EH (cell line): Measurements from ENCODE around the gene IPMK.
A peak's percentile ranks its signal among the peaks of the same experiment; 100 is the strongest.
"Not testable (repeated sequence)": the region's sequence is repeated elsewhere in the genome, so short reads cannot be mapped to it uniquely, and the experiment has no call there.

Experiments used
- DNase-seq: peaks from one replicate; pipeline ENCODE4 v3.0.0-alpha.2; 2015; ENCODE audit warnings: low read depth

IPMK gene

DNA sequence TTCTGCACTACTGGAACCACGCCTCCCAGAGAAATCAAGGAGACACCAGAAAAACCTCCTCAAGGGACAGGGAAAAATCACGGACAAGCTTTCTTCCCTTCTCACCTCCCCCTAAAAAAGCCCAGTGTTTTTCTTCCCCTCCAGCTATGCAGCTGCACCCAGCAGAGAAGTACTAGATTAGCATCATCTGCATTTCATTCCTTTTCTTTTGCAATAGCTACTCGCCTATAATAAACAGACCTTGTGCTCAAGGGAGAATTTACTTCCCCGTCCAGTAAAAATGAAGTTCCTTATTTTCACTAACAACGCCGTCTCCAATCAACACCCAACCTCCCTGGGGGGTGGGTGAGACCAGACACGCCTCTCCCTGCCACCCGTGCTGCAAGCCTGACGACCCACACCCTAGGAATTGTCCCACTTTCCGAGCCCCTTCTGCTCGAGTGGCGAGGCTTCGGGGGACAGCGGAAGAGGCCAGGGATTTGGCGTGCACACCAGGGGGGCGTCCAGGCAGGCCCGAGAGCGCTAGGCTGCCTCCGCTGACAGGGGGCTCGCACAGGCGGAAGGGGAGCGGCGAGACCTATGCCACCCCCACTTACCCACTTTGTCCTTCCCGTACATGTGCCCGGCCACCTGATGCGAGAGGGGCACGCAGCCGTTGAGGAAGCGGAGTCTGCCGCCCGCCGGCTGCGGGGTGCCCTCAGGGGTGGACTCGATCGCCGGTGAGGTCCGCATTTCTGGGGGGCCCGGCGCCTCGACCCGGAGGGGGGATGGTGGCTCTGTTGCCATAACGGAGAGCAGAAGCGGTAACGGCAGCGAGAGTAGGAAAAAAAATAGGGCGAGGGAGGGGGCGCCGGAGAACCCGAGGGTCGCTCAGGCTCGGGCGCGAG lies 625 bp downstream of the IPMK start:
- peak; percentile 78 for DNase-seq

DNA sequence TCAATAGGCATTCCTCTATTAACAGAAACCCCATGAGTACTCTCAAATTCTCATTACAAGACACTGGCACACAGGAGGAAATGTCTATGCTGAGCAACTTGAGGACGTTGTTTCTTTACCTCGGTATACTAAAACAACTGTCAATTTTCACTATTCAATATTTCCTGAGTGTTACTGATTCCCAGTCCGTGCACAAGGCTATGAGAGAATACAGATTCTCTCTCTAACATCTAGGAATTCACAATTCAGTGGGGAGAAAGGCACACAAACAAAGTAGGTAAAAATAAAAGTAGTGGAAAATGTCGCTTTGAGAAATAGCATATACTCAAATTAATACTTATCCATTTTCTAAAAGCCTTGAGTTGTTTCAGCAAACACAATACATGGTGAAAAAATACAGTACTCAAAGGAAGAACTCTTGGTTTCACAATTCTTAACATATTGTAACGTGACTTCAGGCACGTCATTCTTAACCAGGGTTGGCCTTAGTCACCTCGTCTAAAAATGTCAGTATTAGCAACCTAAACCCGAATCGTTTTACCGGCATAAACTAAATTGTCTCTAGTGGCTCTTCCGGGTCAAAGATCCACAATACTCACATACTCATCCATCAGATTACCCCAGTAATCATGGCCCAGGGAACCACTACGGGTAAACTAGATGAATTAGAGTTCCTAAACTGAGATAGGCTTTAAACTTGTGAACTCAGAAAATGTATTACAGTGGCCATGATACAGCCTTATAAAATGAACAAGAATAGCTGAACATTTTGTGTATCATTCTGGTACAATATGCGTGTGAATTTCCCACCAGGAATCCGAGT lies 1.5 kb downstream of the IPMK start:
- DNase-seq: peak; percentile 74

DNA sequence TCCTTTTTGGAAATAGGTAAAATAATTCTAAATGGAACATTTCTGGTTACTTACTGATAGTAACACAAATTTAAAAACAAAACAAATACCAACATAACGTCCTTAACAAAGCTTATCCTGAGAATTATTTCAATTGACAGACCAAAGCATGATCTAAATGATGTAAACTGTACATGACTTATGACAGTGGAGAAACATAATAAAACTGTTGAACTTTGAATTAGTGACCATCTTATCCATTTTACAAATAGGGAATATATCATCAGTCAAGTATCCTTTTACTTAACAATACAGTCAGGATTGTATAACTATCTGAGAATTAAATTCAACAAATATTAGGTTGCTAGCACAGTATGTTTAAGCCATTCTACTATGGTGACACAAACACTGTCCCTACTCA lies 2.4 kb downstream of the IPMK start:
- no peak for DNase-seq

DNA sequence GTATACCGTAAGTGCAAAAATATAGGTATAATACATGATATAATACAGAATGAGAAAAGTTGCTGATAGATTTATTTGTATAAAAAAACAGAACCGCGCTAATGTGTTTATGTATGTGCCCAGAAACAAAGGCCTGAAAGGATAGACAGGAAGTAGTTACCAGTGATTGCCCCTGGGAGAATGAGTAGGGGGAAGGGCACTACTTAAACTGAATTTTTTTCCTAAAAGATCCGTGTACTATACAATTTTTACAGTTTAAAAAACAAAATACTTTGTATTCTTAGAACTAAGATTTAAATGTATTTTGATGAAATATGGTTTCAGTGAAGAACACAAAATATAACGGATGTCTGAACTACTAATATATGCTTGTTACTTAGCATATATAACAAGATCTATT lies 2.9 kb downstream of the IPMK start:
- no peak for DNase-seq

DNA sequence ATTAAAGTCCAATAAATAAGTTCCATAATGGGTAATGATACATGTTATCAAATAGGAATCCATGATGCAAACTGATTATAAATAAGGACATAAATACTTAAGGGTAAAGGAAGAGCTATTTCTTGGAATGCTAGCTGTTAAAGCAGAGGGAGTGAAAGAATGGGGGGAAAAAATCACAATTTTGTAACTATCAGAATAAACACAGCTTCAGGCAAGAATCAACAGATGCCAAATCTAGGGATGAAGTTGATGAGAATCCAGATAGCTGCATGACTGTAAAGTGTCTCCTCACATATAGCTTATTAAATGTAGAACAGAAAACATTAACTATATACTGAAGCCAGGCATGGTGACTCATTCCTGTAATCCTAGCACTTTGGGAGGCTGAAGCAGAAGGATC lies 4.9 kb downstream of the IPMK start:
- DNase-seq: peak; percentile 47

DNA sequence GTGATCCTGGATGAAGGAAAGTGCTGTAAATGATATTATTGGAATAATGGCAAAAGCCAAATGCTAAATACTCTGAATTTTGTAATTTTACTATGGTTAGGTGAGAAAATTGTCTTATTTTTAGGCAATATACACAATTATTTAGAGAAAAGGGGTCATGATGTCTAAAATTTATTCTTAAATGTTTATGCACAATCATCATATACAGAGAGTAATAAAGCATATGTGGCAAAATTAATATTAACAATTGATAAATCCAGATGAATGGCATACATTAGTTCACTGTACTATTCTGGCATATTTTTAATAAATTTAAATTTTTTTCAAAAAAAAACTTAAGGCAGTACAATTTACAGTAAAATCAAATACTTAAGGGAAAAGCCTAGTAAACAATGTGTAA lies 7.4 kb downstream of the IPMK start:
- DNase-seq: no peak

DNA sequence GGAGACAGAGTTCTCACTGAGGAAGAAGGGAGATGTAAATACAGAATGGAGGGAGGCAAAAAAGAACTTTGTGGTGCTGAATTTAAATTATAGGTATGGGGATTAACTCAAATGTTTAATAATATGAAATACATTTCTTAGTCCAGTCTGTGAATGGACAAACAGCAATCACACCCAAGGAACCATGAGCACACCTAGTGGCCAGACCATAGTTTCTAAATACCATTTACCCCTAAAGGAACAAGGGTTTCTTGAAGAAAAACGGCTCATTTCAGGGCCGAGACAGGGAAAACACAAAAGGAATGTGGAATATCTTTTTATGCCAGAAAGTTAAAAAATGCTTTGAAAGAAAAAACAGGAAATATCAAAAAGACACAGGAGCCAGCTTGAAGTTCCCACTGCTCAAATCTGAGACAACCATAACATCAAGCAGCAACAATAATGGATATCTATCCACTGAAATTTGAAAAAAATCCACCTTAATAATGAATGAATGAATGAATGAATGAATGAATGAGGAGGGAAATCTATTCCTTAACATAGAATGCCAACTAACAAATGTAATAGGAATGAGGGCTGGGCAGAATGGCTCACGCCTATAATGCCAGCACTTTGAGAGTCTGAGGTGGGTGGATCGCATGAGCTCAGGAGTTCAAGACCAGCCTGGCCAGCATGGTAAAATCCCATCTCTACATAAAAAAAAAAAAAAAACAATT lies 8.6 kb downstream of the IPMK start:
- DNase-seq: no peak

DNA sequence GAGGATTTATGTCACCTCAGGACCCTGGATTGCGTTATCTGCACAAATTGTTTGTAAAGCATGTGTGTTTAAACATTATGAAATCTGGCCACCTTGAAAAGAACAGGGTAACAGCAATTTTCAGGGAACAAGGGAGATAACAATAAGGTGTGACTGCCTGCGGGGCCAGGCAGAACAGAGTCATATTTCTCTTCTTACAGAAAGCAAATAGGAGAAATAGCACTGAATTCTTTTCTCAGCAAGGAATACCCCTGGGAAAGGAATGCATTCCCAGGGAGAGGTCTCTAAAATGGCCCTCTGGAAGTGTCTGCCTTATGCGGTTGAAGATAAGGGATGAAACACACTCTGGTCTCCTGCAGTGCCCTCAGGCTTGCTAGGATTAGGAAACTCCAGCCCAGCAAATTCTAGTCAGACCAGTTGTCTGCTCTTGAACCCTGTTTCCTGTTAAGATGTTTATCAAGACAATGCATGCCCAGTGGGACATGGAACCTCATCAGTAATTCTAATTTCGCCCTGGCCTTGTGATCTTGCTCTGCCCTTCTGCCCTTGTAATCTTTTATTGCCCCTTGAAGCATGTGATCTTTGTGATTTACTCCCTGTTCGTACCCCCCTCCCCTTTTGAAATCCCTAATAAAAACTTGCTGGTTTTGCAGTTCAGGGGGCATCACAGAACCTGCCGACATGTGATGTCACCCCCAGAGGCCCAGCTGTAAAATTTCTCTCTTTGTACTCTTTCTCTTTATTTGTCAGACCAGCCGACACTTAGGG lies 11.5 kb downstream of the IPMK start:
- DNase-seq: not testable (repeated sequence)

DNA sequence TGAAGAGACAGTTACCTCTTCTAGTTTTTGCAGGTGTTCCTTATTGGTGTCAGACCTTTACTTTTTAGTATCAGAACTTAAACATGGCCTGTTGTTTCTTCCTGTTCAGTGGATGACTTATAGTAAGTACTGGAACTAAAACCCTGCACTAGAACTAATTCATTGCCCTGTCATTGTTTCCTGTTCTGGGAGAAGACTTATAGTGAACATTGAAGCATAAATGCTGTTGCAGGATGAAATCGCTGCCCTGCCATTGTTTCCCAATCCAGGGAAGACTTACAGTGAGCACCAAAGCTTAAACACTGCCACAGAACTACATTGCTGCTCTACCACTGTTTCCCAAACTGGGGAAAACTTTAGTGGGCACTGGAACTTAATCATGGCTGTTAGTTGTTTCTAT lies 13.1 kb downstream of the IPMK start:
- DNase-seq: no peak

DNA sequence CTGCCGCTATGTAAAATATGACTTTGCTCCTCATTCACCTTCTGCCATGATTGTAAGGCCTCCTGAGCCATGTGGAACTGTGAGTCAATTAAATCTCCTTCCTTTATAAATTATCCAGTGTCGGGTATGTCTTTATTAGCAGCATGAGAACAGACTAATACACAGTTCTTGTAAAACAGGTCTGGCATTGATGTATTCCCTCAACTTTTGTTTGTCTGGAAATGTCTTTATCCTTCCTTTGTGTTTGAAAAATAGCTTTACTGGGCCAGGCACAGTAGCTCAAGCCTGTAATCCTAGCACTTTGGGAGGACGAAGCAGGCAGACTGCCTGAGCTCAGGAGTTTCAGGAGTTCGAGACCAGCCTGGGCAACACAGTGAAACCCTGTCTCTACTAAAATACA lies 14.5 kb downstream of the IPMK start:
- no peak for DNase-seq

DNA sequence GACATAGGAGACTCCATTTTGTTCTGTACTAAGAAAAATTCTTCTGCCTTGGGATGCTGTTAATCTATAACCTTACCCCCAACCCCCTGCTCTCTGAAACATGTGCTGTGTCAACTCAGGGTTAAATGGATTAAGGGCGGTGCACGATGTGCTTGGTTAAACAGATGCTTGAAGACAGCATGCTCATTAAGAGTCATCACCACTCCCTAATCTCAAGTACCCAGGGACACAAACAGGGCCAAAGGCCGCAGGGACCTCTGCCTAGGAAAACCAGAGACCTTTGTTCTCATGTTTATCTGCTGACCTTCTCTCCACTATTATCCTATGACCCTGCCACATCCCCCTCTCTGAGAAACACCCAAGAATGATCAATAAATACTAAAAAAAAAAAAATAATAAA lies 23.0 kb downstream of the IPMK start:
- not testable (repeated sequence) for DNase-seq

DNA sequence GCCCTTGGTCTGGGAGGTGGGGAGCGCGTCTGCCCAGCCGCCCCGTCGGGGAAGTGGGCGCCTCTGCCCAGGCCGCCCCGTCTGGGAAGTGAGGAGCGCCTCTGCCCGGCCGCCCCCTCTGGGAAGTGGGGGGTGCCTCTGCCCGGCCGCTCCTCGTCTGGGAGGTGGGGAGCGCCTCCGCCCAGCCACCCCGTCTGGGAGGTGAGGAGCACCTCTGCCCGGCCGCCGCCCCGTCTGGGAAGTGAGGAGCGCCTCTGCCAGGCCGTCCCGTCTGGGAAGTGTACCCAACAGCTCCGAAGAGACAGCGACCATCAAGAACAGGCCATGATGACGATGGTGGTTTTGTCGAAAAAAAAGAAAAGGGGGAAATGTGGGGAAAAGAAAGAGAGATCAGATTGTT lies 23.5 kb downstream of the IPMK start:
- not testable (repeated sequence) for DNase-seq

DNA sequence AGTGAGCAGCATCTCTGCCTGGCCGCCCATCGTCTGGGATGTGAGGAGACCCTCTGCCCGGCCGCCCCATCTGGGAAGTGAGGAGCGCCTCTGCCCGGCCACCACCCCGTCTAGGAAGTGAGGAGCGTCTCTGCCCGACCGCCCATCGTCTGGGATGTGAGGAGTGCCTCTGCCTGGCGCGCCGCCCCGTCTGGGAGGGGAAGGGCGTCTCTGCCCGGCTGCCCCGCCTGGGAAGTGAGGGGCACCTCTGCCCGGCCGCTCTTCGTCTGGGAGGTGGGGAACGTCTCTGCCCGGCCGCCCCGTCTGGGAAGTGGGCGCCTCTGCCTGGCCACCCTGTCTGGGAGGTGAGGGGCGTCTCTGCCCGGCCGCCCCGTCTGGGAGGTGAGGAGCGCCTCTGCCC lies 23.9 kb downstream of the IPMK start:
- not testable (repeated sequence) for DNase-seq

DNA sequence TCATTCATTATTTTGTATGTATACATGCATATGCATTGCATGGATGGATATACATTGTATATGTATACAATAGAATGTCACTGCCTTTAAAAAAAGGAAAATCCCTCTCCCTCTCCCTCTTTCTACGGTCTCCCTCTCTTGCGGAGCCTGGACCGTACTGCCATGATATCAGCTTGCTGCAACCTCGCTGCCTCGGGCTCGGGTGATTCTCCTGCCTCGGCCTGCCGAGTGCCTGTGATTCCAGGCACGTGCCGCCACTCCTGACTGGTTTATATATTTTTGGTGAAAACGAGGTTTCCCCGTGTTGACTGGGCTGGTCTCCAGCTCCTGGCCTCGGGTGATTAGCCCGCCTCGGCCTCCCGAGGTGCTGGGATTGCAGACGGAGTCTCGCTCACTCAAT lies 24.4 kb downstream of the IPMK start:
- DNase-seq: no peak

DNA sequence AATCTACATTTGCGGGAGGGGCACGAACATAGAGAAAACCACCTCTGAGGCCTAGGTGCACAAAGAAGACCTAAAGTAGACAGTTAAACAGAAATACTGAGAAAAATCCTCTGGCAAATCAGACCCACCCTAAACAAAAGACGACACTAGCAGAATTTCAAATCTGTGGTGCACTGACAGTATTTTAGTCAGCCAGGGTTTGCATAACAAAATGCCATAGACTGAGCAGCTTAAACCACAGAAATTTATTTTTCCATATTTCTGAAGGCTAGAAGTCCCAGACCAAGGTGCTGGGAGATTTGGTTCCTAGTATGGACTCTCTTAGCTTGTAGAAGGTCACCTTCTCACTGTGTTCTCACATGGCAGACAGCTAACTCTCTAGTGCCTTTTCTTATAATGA lies 26.3 kb downstream of the IPMK start:
- peak; percentile 44 for DNase-seq

DNA sequence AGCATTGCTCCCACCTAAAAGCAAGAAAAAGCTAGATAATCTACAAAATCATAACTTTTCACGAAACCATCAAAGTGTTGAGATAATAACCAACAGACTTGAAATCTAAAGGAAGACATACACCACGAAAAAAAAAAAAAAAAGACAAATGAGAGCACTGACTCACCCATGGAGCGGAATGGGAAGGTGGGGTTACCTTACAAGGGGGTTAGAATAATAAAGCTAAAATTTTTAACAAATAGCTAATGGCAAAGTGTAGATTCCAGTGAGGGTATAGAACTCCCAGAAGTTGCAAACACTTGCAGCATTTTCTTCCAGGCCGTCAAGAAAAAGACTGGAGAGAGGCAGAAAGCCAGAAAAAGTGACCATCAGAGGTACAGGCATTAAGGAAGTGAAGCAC lies 27.2 kb downstream of the IPMK start:
- peak; percentile 24 for DNase-seq

DNA sequence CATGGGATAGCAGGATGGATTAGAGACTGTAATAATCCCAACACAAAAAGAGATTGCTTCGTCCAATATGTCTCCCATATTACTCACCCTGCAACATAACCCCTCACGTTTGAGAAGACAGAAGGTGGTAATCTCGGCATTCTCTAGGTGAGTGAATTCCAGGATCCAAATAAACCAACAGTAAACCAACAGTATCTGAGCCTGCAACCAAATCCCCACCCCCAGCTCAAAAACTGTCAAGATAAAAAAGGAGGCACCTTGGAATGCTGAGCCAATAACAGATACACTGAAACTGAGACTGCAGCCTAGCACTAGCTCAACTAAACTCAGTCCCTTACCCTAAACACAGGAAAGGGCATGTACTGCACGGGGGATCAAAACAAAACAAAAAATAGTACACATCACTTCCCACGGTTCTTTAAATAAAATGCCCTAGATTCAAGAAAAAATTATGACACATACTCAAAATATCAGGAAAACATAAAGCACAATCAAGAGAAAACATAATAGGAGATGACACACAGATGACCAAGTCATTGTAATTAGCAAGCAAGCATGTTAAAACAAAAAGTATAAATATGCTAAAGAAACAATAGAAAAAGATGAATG lies 28.0 kb downstream of the IPMK start:
- peak; percentile 57 for DNase-seq

DNA sequence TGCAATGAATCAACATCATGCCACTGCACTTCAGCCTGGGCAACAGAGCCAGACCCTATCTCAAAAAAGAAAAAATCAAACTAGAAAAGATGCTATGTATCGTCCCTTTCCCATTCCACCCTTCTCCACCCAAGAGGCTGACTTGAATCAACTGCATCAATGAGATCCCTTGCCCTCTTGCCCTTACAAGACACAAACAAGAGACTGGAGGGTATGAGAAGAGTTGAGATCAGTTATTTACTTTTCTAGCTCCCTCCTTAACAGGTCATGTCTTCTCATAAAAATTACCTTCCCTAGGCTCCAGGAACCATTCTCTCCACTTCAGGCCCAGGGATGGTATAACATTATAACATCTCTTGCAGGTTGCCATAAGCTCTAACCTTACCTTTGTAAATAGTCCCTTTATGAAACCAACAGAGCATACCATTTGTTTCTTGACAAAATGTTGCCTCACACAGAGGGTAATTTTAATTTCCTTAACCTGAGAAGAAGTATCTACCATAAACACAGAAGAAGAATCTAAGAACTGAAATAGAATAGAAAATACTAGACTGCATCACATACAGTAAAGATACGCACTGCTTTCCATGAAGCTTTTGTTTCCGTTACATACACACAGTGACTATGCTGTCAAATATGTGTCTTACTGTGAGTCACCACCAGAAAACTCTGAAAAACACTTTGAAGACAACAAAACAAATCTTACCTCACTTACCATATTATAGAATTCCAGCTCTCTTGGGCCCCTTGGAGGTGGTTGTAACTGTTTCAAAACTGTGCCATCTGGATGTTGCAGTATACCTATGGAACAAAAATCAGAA lies 30.5 kb downstream of the IPMK start:
- DNase-seq: peak; percentile 85

DNA sequence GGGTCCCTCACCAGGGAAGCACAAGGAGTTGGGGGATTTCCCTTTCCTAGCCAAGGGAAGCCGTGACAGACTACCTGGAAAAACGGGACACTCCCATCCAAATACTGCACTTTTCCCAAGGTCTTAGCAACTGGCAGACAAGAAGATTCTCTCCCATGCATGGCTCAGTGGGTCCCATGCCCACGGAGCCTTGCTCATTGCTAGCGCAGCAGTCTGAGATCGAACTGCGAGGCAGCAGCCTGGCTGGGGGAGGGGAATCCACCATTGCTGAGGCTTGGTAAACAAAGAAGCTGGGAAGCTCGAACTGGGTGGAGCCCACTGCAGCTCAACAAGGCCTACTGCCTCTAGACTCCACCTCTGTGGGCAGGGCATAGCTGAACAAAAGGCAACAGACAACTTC lies 37.8 kb downstream of the IPMK start:
- DNase-seq: not testable (repeated sequence)

DNA sequence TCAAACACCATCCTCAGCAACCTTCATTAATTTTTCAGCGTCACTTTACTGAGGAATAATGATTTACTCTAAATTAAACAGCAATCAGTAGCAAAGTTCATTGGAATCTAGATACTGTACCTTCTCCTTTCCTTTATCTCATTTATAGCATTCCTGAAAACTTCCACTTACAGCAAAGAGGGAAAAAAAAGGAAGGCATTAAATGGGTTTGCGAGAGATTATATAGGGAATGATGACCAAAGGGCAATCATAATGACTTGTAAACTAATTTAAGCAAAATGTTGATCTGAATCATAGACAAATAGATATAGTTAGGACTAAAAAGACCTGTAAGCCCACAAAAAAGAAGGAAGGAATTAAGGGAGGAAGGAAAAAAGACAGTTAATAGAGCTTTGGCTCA lies 42.0 kb downstream of the IPMK start:
- DNase-seq: no peak
